K562 (cell line): Measurements from ENCODE around the gene PAQR7. TPM values are rescaled to one million over a fixed set of nuclear protein-coding genes. Genes with fewer than 3 reads are reported as not detected.
A peak's percentile ranks its signal among the peaks of the same experiment; 100 is the strongest.

ENCODE experiments used
- ADNP ChIP-seq: fragments of 200-800 bp; sonication (Bioruptor generic); IDR thresholded peaks from 2 replicates; pipeline ENCODE4 v1.6.1; 2016; ENCODE audit warnings: missing genetic modification characterization, missing compliant biosample characterization
- CHD7 ChIP-seq: fragments of 200-600 bp; sonication (generic); IDR thresholded peaks from one replicate; pipeline ENCODE4 v1.6.1; 2012; ENCODE audit warnings: mild to moderate bottlenecking, low read depth, low read length, inconsistent platforms
- MNT ChIP-seq, 2 experiments: fragments of 450-650 bp; conservative IDR thresholded peaks; 2 replicates each; pipeline ENCODE4 v1.6.1; 2017; ENCODE audit warnings: mild to moderate bottlenecking in 2 of 2, moderate library complexity in 2 of 2
- NCOA6 ChIP-seq: fragments of 450-650 bp; IDR thresholded peaks from 2 replicates; pipeline ENCODE4 v1.6.1; 2017; ENCODE audit warnings: mild to moderate bottlenecking
- OTX1 ChIP-seq: fragments of 450-650 bp; formaldehyde crosslinking; IDR thresholded peaks from 2 replicates; pipeline ENCODE4 v1.4.0; 2022; ENCODE audit warnings: mild to moderate bottlenecking
- PHB ChIP-seq: fragments of 250-450 bp; sonication (Bioruptor Pico); IDR thresholded peaks from 2 replicates; pipeline ENCODE4 v1.5.0; 2021
- PHF21A ChIP-seq: fragments of 450-650 bp; IDR thresholded peaks from 2 replicates; pipeline ENCODE4 v1.6.1; 2017; ENCODE audit warnings: low read depth, borderline replicate concordance
- POLR2A ChIP-seq: fragments of 450-650 bp; conservative IDR thresholded peaks from 2 replicates; pipeline ENCODE4 v1.6.1; 2016
- SMARCE1 ChIP-seq: fragments of 450-650 bp; IDR thresholded peaks from 2 replicates; pipeline ENCODE4 v1.7.1; 2016; ENCODE audit warnings: mild to moderate bottlenecking
- SPI1 ChIP-seq: IDR thresholded peaks from 2 replicates; pipeline ENCODE4 v1.6.1; 2011; ENCODE audit warnings: low read depth, low read length, control low read depth, borderline replicate concordance
- XRCC3 ChIP-seq: fragments of 450-650 bp; IDR thresholded peaks from 2 replicates; pipeline ENCODE4 v1.6.1; 2017; ENCODE audit warnings: mild to moderate bottlenecking, moderate library complexity
- ZNF174 ChIP-seq: fragments of 250-450 bp; sonication (Bioruptor Pico); IDR thresholded peaks from 2 replicates; pipeline ENCODE4 v1.4.0; 2020; ENCODE audit warnings: mild to moderate bottlenecking
- polyA plus RNA-seq, 8 experiments: library from polyadenylated mRNA; depleted of rRNA in 4 of 8; stranded (reverse) in 5 of 8; unstranded in 3 of 8; fragments of >200 nt; fragmentation: Nextera tagmentation in 2 of 8; fragmentation: Illumina TruSeq in 1 of 8; extraction: Ambion mirVana in 2 of 8; extraction: Trizol in 1 of 8; gene quantifications; 2 replicates each; pipeline versions ENCODE4 v1.2.1 to v1.2.3, GENCODE V29; 2011 to 2014; ENCODE audit warnings: inconsistent platforms in 1 of 8, missing spikeins in 1 of 8
- total RNA-seq, 7 experiments: library from RNA; depleted of rRNA in 6 of 7; stranded (reverse); fragments of >200 nt in 6 of 7; fragmentation: Illumina TruSeq in 2 of 7; extraction: Trizol in 2 of 7; gene quantifications; 2 replicates each; pipeline versions ENCODE4 v1.2.1 to v1.2.3, GENCODE V29; 2011 to 2021; ENCODE audit warnings: low replicate concordance in 1 of 7
- TF ChIP-seq, protein P1 (sequence below): IDR thresholded peaks from 2 replicates; pipeline ENCODE4 v1.6.1; 2011; ENCODE audit warnings: borderline replicate concordance, low read depth, mild to moderate bottlenecking, moderate library complexity, low read length; ENCODE audit not compliant: insufficient read depth, poor library complexity, severe bottlenecking

Gene PAQR7
- total and polyA plus RNA-seq, 9 of the 15 experiments (the other 6 are each of a cell fraction or from before 2014, with no cell fraction given) = 1.1 to 5.2 (median 2.6) TPM

GRCh38 chr1:25861316-25862286 is 13.9 kb downstream of the PAQR7 start (continued):
- TF ChIP-seq CHD7 (no peak), OTX1 (no peak), MNT (conservative IDR thresholded peaks at IDR 0.05) (peak in 1 of 2 experiments; percentile 53; a peak in 1 of 4 replicates), ZNF174 (CRISPR knock-in tag) (no peak), ADNP (tag) (peak; percentile 97), PHB (no peak), SMARCE1 (peak; percentile 96), NCOA6 (no peak), XRCC3 (no peak), PHF21A (no peak), POLR2A (0 out of 2 replicates have a peak, but pooled peaks have one; percentile 43), SPI1 (0 out of 2 replicates have a peak, but pooled peaks have one; percentile 28)
- TF ChIP-seq, protein P1, sequence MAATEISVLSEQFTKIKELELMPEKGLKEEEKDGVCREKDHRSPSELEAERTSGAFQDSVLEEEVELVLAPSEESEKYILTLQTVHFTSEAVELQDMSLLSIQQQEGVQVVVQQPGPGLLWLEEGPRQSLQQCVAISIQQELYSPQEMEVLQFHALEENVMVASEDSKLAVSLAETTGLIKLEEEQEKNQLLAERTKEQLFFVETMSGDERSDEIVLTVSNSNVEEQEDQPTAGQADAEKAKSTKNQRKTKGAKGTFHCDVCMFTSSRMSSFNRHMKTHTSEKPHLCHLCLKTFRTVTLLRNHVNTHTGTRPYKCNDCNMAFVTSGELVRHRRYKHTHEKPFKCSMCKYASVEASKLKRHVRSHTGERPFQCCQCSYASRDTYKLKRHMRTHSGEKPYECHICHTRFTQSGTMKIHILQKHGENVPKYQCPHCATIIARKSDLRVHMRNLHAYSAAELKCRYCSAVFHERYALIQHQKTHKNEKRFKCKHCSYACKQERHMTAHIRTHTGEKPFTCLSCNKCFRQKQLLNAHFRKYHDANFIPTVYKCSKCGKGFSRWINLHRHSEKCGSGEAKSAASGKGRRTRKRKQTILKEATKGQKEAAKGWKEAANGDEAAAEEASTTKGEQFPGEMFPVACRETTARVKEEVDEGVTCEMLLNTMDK = no peak
